ENCODE data around the gene GPSM1. TPM values are rescaled to one million over a fixed set of nuclear protein-coding genes. Genes with fewer than 3 reads are reported as not detected.

The GPSM1 gene
- total RNA-seq, 1 experiment from 2014 or later, result 26.9 TPM

DNA sequence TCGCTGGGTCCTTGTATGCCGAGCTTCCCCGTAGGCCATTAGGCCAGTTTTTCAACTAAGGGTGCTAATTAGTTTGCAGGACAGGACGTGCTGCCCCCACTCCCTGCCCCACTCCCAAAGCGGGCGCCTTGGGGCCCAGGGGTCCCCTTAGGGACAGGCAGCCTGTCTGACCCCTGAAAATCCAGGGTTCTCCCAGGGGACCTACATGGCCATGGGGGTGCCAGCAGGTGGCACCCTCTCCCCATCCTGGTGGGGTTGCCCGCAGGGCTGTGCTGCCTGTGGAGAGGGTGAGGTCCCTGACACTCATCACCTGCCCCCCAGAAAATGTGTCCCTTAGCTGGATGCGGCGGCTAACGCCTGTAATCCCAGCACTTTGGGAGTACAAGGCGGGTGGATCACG is 14.9 kb upstream of the GPSM1 start:
- POLR2A ChIA-PET (ENCODE audit: unreplicated experiment), result no interaction called here
- Histone ChIP-seq H3K36me3 (ENCODE audit: low read depth, low read length) (no peaks in the 10 kb centered on the region), H3K27me3 (ENCODE audit: low read length) (no peaks in the 10 kb centered on the region), H2AFZ (ENCODE audit: low read length) (no peak overlapping the region), H3K9ac (ENCODE audit: low read length) (no peak overlapping the region), H3K79me2 (ENCODE audit: low read length) (no peaks in the 10 kb centered on the region), H4K20me1 (ENCODE audit: low read length) (no peaks in the 10 kb centered on the region), H3K9me3 (ENCODE audit: low read length) (no peaks in the 10 kb centered on the region), H3K4me1 (ENCODE audit: insufficient read depth, low read length) (no peaks in the 10 kb centered on the region), H3F3A (ENCODE audit: low read length, unreplicated experiment) (no peaks in the 10 kb centered on the region), H3K4me3 (ENCODE audit: low read length) (no peak overlapping the region), H3K9me2 (replicated peaks; ENCODE audit: low read length) (no peaks in the 10 kb centered on the region), H3K4me2 (ENCODE audit: low read length) (no peak overlapping the region), H3K27ac (ENCODE audit: low read length) (no peak overlapping the region)
- DNase-seq (peak; percentile 39), ATAC-seq (peak; percentile 72)
- intact Hi-C loops (cut with micrococcal nuclease), result no loop called here
- CTCF ChIA-PET, result no interaction called here
- no TSS peak for BruUV-seq (replicated peaks)
- TF ChIP-seq EZH2 (IDR thresholded peaks at IDR 0.05; ENCODE audit: low read length, unreplicated experiment) (no peak), EZH2phosphoT487 (IDR thresholded peaks at IDR 0.05; ENCODE audit: borderline replicate concordance, low read length) (no peak)
- TF ChIP-seq, protein P1, sequence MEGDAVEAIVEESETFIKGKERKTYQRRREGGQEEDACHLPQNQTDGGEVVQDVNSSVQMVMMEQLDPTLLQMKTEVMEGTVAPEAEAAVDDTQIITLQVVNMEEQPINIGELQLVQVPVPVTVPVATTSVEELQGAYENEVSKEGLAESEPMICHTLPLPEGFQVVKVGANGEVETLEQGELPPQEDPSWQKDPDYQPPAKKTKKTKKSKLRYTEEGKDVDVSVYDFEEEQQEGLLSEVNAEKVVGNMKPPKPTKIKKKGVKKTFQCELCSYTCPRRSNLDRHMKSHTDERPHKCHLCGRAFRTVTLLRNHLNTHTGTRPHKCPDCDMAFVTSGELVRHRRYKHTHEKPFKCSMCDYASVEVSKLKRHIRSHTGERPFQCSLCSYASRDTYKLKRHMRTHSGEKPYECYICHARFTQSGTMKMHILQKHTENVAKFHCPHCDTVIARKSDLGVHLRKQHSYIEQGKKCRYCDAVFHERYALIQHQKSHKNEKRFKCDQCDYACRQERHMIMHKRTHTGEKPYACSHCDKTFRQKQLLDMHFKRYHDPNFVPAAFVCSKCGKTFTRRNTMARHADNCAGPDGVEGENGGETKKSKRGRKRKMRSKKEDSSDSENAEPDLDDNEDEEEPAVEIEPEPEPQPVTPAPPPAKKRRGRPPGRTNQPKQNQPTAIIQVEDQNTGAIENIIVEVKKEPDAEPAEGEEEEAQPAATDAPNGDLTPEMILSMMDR (conservative IDR thresholded peaks at IDR 0.05; ENCODE audit: low read depth, low read length), result peak; percentile 55

DNA sequence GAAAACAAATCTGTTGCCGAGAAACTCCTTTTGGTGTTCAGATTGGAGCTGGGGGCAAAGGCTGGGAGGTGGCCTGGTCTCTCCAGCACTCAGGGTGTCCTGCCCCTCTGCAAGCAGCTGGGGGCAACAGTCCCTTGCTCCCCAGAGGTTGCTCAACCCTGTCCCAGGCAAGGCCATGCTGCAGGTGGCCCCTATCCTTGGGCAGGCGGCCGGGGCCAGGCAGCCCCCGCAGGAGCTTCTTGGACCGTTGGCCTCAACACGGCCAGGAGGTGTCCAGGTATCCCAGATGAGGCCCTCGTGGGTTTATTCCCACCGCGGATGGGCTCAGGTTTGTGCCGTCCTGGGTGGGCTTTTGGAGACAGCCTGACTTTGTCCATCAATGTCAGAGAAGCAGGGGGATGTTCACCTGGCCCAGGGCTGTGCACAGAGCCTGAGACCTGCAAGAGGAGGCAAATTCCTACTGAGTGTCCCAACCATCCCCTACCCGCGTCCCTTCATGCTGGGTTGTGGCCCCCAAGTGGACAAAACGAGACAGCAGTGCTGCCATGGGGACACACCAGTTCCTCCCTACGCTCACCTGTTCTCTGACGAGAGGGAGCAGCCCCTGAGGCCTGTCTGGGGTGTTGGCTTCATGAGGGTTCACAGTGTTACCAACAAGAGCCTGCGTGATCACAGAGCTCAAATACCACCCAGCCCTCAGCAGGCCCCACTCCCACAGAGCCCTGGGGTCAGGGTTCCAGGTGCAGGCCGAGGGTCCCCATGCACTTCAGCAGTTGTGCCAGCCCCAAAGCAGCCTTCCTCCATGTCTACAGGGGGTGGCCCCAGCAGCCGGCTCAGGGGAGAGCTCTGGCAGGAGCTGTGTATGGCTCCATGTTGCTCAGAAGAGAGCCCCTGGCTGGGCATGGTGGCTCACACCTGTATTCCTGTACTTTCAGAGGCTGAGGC is 14.0 kb upstream of the GPSM1 start:
- no peaks in the 10 kb centered on the region for H3K9me3 ChIP-seq (ENCODE audit: low read length)
- H3K79me2 ChIP-seq (ENCODE audit: low read length), result no peaks in the 10 kb centered on the region
- H3K27ac ChIP-seq (ENCODE audit: low read length), result no peak overlapping the region
- H3K9me2 ChIP-seq (replicated peaks; ENCODE audit: low read length), result no peaks in the 10 kb centered on the region
- no peak overlapping the region for H2AFZ ChIP-seq (ENCODE audit: low read length)
- no TSS peak for BruUV-seq (replicated peaks)
- ChIA-PET CTCF (no interaction called here), POLR2A (ENCODE audit: unreplicated experiment) (no interaction called here)
- DNase-seq (no peak), ATAC-seq (no peak)
- intact Hi-C loops (cut with micrococcal nuclease), result no loop called here
- no peak overlapping the region for H3K4me3 ChIP-seq (ENCODE audit: low read length)
- H3F3A ChIP-seq (ENCODE audit: low read length, unreplicated experiment), result no peaks in the 10 kb centered on the region
- H3K9ac ChIP-seq (ENCODE audit: low read length), result no peak overlapping the region
- no peaks in the 10 kb centered on the region for H3K4me1 ChIP-seq (ENCODE audit: insufficient read depth, low read length)
- no peaks in the 10 kb centered on the region for H3K27me3 ChIP-seq (ENCODE audit: low read length)
- no peak overlapping the region for H3K4me2 ChIP-seq (ENCODE audit: low read length)
- no peaks in the 10 kb centered on the region for H3K36me3 ChIP-seq (ENCODE audit: low read depth, low read length)
- TF ChIP-seq, protein P1 (conservative IDR thresholded peaks at IDR 0.05; ENCODE audit: low read depth, low read length), result no peak
- TF ChIP-seq EZH2phosphoT487 (IDR thresholded peaks at IDR 0.05; ENCODE audit: borderline replicate concordance, low read length) (no peak), EZH2 (IDR thresholded peaks at IDR 0.05; ENCODE audit: low read length, unreplicated experiment) (no peak)
- no peaks in the 10 kb centered on the region for H4K20me1 ChIP-seq (ENCODE audit: low read length)

GRCh38 chr9:136314056-136314416 is 13.3 kb upstream of the GPSM1 start:
- Histone ChIP-seq H3K4me3 (ENCODE audit: low read length) (no peak overlapping the region), H3K79me2 (ENCODE audit: low read length) (no peaks in the 10 kb centered on the region), H3K9me2 (replicated peaks; ENCODE audit: low read length) (no peaks in the 10 kb centered on the region), H3K9ac (ENCODE audit: low read length) (no peak overlapping the region), H3K4me2 (ENCODE audit: low read length) (no peak overlapping the region), H3K27me3 (ENCODE audit: low read length) (no peaks in the 10 kb centered on the region), H2AFZ (ENCODE audit: low read length) (no peak overlapping the region), H4K20me1 (ENCODE audit: low read length) (no peaks in the 10 kb centered on the region), H3F3A (ENCODE audit: low read length, unreplicated experiment) (no peaks in the 10 kb centered on the region), H3K9me3 (ENCODE audit: low read length) (no peaks in the 10 kb centered on the region), H3K4me1 (ENCODE audit: insufficient read depth, low read length) (no peaks in the 10 kb centered on the region), H3K27ac (ENCODE audit: low read length) (no peak overlapping the region), H3K36me3 (ENCODE audit: low read depth, low read length) (no peaks in the 10 kb centered on the region)
- BruUV-seq (replicated peaks), result no TSS peak
- DNase-seq, result no peak
- ChIA-PET POLR2A (ENCODE audit: unreplicated experiment) (no interaction called here), CTCF (no interaction called here)
- intact Hi-C loops (cut with micrococcal nuclease), result no loop called here
- TF ChIP-seq, protein P1 (conservative IDR thresholded peaks at IDR 0.05; ENCODE audit: low read depth, low read length), result no peak
- TF ChIP-seq EZH2phosphoT487 (IDR thresholded peaks at IDR 0.05; ENCODE audit: borderline replicate concordance, low read length) (no peak), EZH2 (IDR thresholded peaks at IDR 0.05; ENCODE audit: low read length, unreplicated experiment) (no peak)
- no peak for ATAC-seq

Measured in PC-3 (cell line).